IMR-90 (cell line): ENCODE measurements around the gene RGMA. TPM values are rescaled to one million over a fixed set of nuclear protein-coding genes. Genes with fewer than 3 reads are reported as not detected.

Experiments
- ATAC-seq: fragments of 200-7000 bp; cut with Tn5 transposase; 2 replicates; pipeline ENCODE4 v1.9.1; 2020; ENCODE audit warnings: low read depth, mild to moderate bottlenecking, moderate library complexity
- BruUV-seq: library from RNA; stranded (reverse); fragments of 400-500 nt; replicated peaks from 2 replicates; lab custom pipeline; 2021; lab: Mats Ljungman, UMichigan
- CTCF ChIA-PET: fragments of 300-600 bp; formaldehyde crosslinking; extraction: SDS; loops from one replicate; lab custom pipeline; 2021; ENCODE audit warnings: antibody characterized with exemption; lab: Yijun Ruan, JAX
- POLR2A ChIA-PET: fragments of 300-600 bp; sonication (Branson Sonifier 250); formaldehyde crosslinking; loops from one replicate; lab custom pipeline; 2022; ENCODE audit warnings: antibody characterized with exemption; ENCODE audit not compliant: unreplicated experiment; lab: Charles Lee
- DNase-seq: peaks from one replicate; pipeline ENCODE4 v3.0.0; 2013
- H2AFZ ChIP-seq: replicated peaks from 2 replicates; pipeline ENCODE3; 2013; ENCODE audit warnings: low read length, mild to moderate bottlenecking; ENCODE audit not compliant: poor library complexity
- H2AK5ac ChIP-seq: 2 replicates; pipeline ENCODE4 v1.6.1; 2013; ENCODE audit warnings: low read depth, low read length, inconsistent platforms
- H2AK9ac ChIP-seq: replicated peaks from 2 replicates; pipeline ENCODE3; 2013; ENCODE audit warnings: mild to moderate bottlenecking, low read depth, low read length, moderate library complexity; ENCODE audit not compliant: poor library complexity
- H2BK120ac ChIP-seq: 2 replicates; pipeline ENCODE4 v1.6.1; 2013; ENCODE audit warnings: low read depth, low read length, inconsistent platforms
- H2BK15ac ChIP-seq: 3 replicates; pipeline ENCODE4 v1.6.1; 2013; ENCODE audit warnings: low read depth, low read length, inconsistent platforms
- H2BK20ac ChIP-seq: 2 replicates; pipeline ENCODE4 v1.6.1; 2013; ENCODE audit warnings: low read depth, mild to moderate bottlenecking, inconsistent platforms, low read length, moderate library complexity
- H2BK5ac ChIP-seq: 2 replicates; pipeline ENCODE4 v1.6.1; 2013; ENCODE audit warnings: mild to moderate bottlenecking, low read depth, low read length, inconsistent platforms; ENCODE audit not compliant: poor library complexity, severe bottlenecking
- H3K14ac ChIP-seq: replicated peaks from 2 replicates; pipeline ENCODE4 v1.6.1; 2013; ENCODE audit warnings: low read depth, low read length, inconsistent platforms
- H3K18ac ChIP-seq: 2 replicates; pipeline ENCODE4 v1.6.1; 2013; ENCODE audit warnings: low read depth, low read length, control low read depth
- H3K23ac ChIP-seq: 2 replicates; pipeline ENCODE4 v1.6.1; 2013; ENCODE audit warnings: low read depth, low read length, inconsistent platforms
- H3K27ac ChIP-seq: 2 replicates; pipeline ENCODE4 v1.5.1; 2013; ENCODE audit warnings: mild to moderate bottlenecking, control low read depth, low read length; ENCODE audit not compliant: insufficient read depth
- H3K27me3 ChIP-seq: 2 replicates; pipeline ENCODE4 v1.6.1; 2013; ENCODE audit warnings: low read length; ENCODE audit not compliant: control insufficient read depth, insufficient read depth
- H3K36me3 ChIP-seq: 2 replicates; pipeline ENCODE4 v1.6.1; 2013; ENCODE audit warnings: low read length, mixed read lengths; ENCODE audit not compliant: control insufficient read depth, insufficient read depth
- H3K4ac ChIP-seq: 2 replicates; pipeline ENCODE4 v1.6.1; 2013; ENCODE audit warnings: low read depth, low read length, inconsistent platforms
- H3K4me1 ChIP-seq: 2 replicates; pipeline ENCODE4 v1.6.1; 2013; ENCODE audit warnings: low read length, mixed read lengths; ENCODE audit not compliant: control insufficient read depth, insufficient read depth
- H3K4me2 ChIP-seq: 2 replicates; pipeline ENCODE4 v1.6.1; 2013; ENCODE audit warnings: low read depth, mild to moderate bottlenecking, control low read depth, low read length, moderate library complexity
- H3K4me3 ChIP-seq: 2 replicates; pipeline ENCODE4 v1.5.1; 2013; ENCODE audit warnings: low read depth, mild to moderate bottlenecking, control low read depth, low read length, moderate library complexity; ENCODE audit not compliant: insufficient read depth
- H3K56ac ChIP-seq: 2 replicates; pipeline ENCODE4 v1.6.1; 2013; ENCODE audit warnings: low read length, inconsistent platforms; ENCODE audit not compliant: insufficient read depth; ENCODE audit errors: extremely low read depth
- H3K79me1 ChIP-seq, 2 experiments: 2 replicates each; pipeline ENCODE4 v1.6.1; 2013; ENCODE audit warnings: low read length in 2 of 2, inconsistent platforms in 1 of 2, low read depth in 1 of 2
- H3K9ac ChIP-seq: 2 replicates; pipeline ENCODE4 v1.6.1; 2013; ENCODE audit warnings: low read depth, low read length, control low read depth
- H3K9me1 ChIP-seq: 2 replicates; pipeline ENCODE4 v1.6.1; 2013; ENCODE audit warnings: low read length, inconsistent platforms; ENCODE audit not compliant: insufficient read depth
- H3K9me3 ChIP-seq: 2 replicates; pipeline ENCODE4 v1.6.1; 2013; ENCODE audit warnings: low read length; ENCODE audit not compliant: control insufficient read depth, insufficient read depth
- H4K20me1 ChIP-seq: 2 replicates; pipeline ENCODE4 v1.6.1; 2013; ENCODE audit warnings: low read length, inconsistent platforms; ENCODE audit not compliant: insufficient read depth
- H4K5ac ChIP-seq: 2 replicates; pipeline ENCODE4 v1.6.1; 2013; ENCODE audit warnings: mild to moderate bottlenecking, low read depth, low read length, control low read depth
- H4K8ac ChIP-seq, 2 experiments: 2 replicates each; pipeline ENCODE4 v1.6.1; 2013; ENCODE audit warnings: low read depth in 2 of 2, low read length in 2 of 2, control low read depth in 1 of 2, inconsistent platforms in 1 of 2
- H4K91ac ChIP-seq: 2 replicates; pipeline ENCODE4 v1.6.1; 2013; ENCODE audit warnings: low read depth, low read length, inconsistent platforms; ENCODE audit not compliant: insufficient read depth
- BHLHE40 ChIP-seq: fragments of 150-350 bp; IDR thresholded peaks from 2 replicates; pipeline ENCODE4 v1.6.1; 2016; ENCODE audit warnings: mild to moderate bottlenecking, low read depth, low read length
- CEBPB ChIP-seq: IDR thresholded peaks from 2 replicates; pipeline ENCODE4 v1.6.1; 2012; ENCODE audit warnings: low read depth, low read length, improper control_type of control experiment
- CHD1 ChIP-seq: IDR thresholded peaks from 2 replicates; pipeline ENCODE4 v1.6.1; 2012; ENCODE audit warnings: low read depth, low read length, improper control_type of control experiment
- FOS ChIP-seq: fragments of 150-350 bp; IDR thresholded peaks from 2 replicates; pipeline ENCODE4 v1.6.1; 2016; ENCODE audit warnings: low read depth, low read length
- MAFK ChIP-seq: IDR thresholded peaks from 2 replicates; pipeline ENCODE4 v1.6.1; 2012; ENCODE audit warnings: low read depth, low read length, improper control_type of control experiment
- MXI1 ChIP-seq: IDR thresholded peaks from 2 replicates; pipeline ENCODE4 v1.6.1; 2012; ENCODE audit warnings: low read depth, mild to moderate bottlenecking, low read length, moderate library complexity, borderline replicate concordance
- POLR2A ChIP-seq: IDR thresholded peaks from 2 replicates; pipeline ENCODE4 v1.6.1; 2012; ENCODE audit warnings: mild to moderate bottlenecking, low read depth, low read length
- RCOR1 ChIP-seq: IDR thresholded peaks from 2 replicates; pipeline ENCODE4 v1.6.1; 2012; ENCODE audit warnings: mild to moderate bottlenecking, low read length, improper control_type of control experiment; ENCODE audit not compliant: insufficient replicate concordance
- SMC3 ChIP-seq: fragments of 150-350 bp; IDR thresholded peaks from 2 replicates; pipeline ENCODE4 v1.6.1; 2016; ENCODE audit warnings: low read depth, mild to moderate bottlenecking, antibody characterized with exemption, low read length, moderate library complexity
- USF2 ChIP-seq: fragments of 150-350 bp; IDR thresholded peaks from 2 replicates; pipeline ENCODE4 v1.6.1; 2017; ENCODE audit warnings: mild to moderate bottlenecking, antibody characterized with exemption, low read length, low read depth
- WGBS, 2 experiments: methylation state at CpG; one replicate each; pipeline versions ENCODE4 v1.1.5 to v1.1.7; 2013; ENCODE audit warnings: missing lambda C conversion rate in 2 of 2; ENCODE audit not compliant: insufficient read length in 1 of 2; ENCODE audit errors: extremely low coverage in 2 of 2; 5-methylcytosine and 5-hydroxymethylcytosine counted together
- dilution Hi-C: fragments of 300-500 bp; cut with HindIII; formaldehyde crosslinking; loops from one replicate; pipeline ENCODE4 v1.14.3; 2018; ENCODE audit warnings: low sequenced_read_pairs; ENCODE audit not compliant: unreplicated experiment
- in situ Hi-C: fragments of 300-500 bp; cut with MboI; formaldehyde crosslinking; loops from 3 replicates; pipeline ENCODE4 v1.14.3; 2019; ENCODE audit warnings: low sequenced_read_pairs, inconsistent platforms, mixed read lengths
- intact Hi-C: fragments of 100-400 bp; cut with micrococcal nuclease; formaldehyde crosslinking; loops from 2 replicates; pipeline ENCODE4 v1.10.0; 2022
- polyA plus RNA-seq, 3 experiments: library from polyadenylated mRNA; depleted of rRNA; stranded (reverse); fragments of >200 nt; gene quantifications; 2 replicates each; pipeline ENCODE4 v1.2.3, GENCODE V29; 2012; ENCODE audit warnings: low replicate concordance in 1 of 3
- total RNA-seq: library from RNA; depleted of rRNA; stranded (reverse); fragments of >200 nt; gene quantifications from 2 replicates; pipeline ENCODE4 v1.2.3, GENCODE V29; 2012

The RGMA gene
- total and polyA plus RNA-seq, 2 of the 4 experiments (the other 2 are of a cell fraction), result 0.18 to 0.26 TPM

DNA sequence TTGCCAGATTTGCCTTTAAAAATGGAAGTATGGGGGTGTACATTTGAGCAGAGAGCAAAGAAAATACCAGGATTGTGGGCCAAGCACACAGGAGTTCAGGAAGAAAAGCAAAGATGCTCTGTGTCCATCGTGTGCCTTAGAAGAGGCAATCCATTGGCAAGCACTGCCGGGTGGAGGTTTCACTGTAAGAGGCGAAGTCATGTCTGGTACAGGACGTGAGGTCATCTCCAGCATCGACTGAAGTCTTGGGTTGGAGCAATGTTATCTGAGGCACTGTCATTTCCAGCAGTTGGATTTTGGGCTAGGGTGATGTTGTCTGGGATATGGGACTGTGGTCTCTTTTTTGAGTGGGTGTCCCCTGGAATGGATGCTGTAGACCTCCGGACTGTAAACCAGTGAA, 4.8 kb upstream of the RGMA start:
- H3K27me3 ChIP-seq, result peaks cover 24% of the 10 kb centered on the region
- H2AK5ac ChIP-seq, result no peak overlapping the region
- ATAC-seq, result no peak
- H4K5ac ChIP-seq, result no peak overlapping the region
- intact Hi-C loops (no loop called here), dilution Hi-C loops (no loop called here), in situ Hi-C loops (no loop called here)
- H3K4me1 ChIP-seq, result no peaks in the 10 kb centered on the region
- no peak overlapping the region for H2BK5ac ChIP-seq
- 20% methylated on average over 1 of the region's 6 CpGs; no CpG with 5 or more reads in 1 of the 2 experiments for whole genome bisulfite sequencing, 2 experiments
- no peak for DNase-seq
- no peaks in the 10 kb centered on the region for H3K9me3 ChIP-seq
- ChIA-PET POLR2A (no interaction called here), CTCF (no interaction called here)
- H3K9me1 ChIP-seq, result no peaks in the 10 kb centered on the region
- no peak overlapping the region for H2BK20ac ChIP-seq
- H2BK15ac ChIP-seq, result no peak overlapping the region
- no peak overlapping the region for H3K18ac ChIP-seq
- H4K8ac ChIP-seq, result no peak overlapping the region
- no peaks in the 10 kb centered on the region for H3K79me1 ChIP-seq
- no peaks in the 10 kb centered on the region for H3K36me3 ChIP-seq
- H2AK9ac ChIP-seq, result no peak overlapping the region
- no peak for TF ChIP-seq POLR2A
- TF ChIP-seq CEBPB, result no peak
- no peak for TF ChIP-seq FOS
- TF ChIP-seq CHD1, result no peak
- no peak for TF ChIP-seq MXI1
- no peak for TF ChIP-seq BHLHE40
- no peak for TF ChIP-seq RCOR1
- TF ChIP-seq MAFK, result no peak
- TF ChIP-seq SMC3, result no peak
- TF ChIP-seq USF2, result no peak
- H2AFZ ChIP-seq, result no peak overlapping the region
- H2BK120ac ChIP-seq, result no peak overlapping the region
- H3K4ac ChIP-seq, result no peak overlapping the region
- H3K27ac ChIP-seq, result no peak overlapping the region
- H3K23ac ChIP-seq, result no peak overlapping the region
- H3K56ac ChIP-seq, result no peak overlapping the region
- H3K9ac ChIP-seq, result no peak overlapping the region
- H3K4me3 ChIP-seq, result no peak overlapping the region
- no peak overlapping the region for H4K91ac ChIP-seq
- no peak overlapping the region for H3K4me2 ChIP-seq
- no peak overlapping the region for H3K14ac ChIP-seq
- BruUV-seq, result no TSS peak
- H4K20me1 ChIP-seq, result no peaks in the 10 kb centered on the region
